ENCODE data around the gene ANK2.

Gene ANK2

DNA sequence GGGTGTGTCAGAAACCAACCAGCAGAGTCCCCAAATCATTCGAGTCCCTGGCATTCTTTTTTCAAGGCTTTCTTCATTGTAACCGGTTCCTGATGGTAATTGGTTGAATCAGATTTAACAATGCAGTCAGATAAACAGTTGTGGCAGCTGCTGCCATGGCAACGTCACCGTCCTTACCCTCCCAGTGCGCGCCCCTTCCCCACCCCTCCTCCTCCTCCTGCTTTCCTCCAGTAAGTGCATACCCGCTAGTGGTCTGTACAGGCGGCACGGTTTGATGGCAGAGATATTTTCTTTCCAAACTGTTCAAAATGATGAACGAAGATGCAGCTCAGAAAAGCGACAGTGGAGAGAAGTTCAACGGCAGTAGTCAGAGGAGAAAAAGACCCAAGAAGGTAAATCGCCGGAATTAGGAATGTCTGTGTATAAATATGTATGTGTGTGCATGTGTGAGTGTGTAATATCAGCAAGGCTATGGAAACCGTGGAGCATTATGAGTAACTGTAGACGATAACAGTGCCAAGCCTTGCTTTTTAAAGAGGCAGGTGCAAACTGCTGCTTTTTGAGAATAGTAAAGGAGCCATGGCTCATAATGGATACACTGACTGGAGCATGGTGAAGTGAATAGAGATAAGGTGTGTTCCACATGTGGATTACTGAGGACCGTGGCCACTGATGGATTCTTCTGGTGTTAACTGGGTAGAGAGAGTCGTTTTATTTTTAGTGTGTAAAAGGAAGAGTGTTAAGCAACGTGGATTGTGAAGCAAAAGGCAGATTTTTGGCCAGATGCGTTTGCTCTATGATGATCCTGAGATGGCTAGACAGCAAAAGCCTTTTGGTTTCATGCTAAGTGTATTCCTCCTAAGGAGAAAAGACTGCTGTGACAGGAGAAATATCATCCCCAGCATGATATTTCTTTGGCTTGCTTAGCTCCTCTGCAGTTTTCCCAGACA, at the start of gene ANK2:
TSS of gene ANK2 (plus strand) at position 233 of the 950 bp plus-strand sequence. CDS start at position 309, 76 bp downstream.
- Histone ChIP-seq H3F3A (ENCODE audit: low read depth) (no peaks in the 10 kb centered on the region), H4K20me1 (ENCODE audit: insufficient read depth, low read length, poor library complexity, severe bottlenecking) (no peaks in the 10 kb centered on the region), H3K36me3 (ENCODE audit: insufficient read depth, low read length) (no peaks in the 10 kb centered on the region), H3K9me3 (ENCODE audit: insufficient read depth, low read depth, low read length) (no peaks in the 10 kb centered on the region), H3K4me1 (ENCODE audit: insufficient read depth, low read length, poor library complexity, severe bottlenecking) (peaks cover 26% of the 10 kb centered on the region), H3K9me2 (replicated peaks; ENCODE audit: low read depth, low read length) (no peaks in the 10 kb centered on the region), H3K79me2 (ENCODE audit: insufficient read depth, low read length) (no peaks in the 10 kb centered on the region), H3K4me3 (ENCODE audit: low read length, poor library complexity, severe bottlenecking) (peak within 1 kb of the TSS; percentile 47), H2AFZ (ENCODE audit: low read length) (peak within 1 kb of the TSS; percentile 58), H3K4me2 (ENCODE audit: low read depth, low read length, poor library complexity, severe bottlenecking) (peak within 1 kb of the TSS; percentile 42), H3K27me3 (ENCODE audit: insufficient read depth, low read length, poor library complexity, severe bottlenecking) (no peaks in the 10 kb centered on the region), H3K9ac (ENCODE audit: low read depth, low read length, poor library complexity, severe bottlenecking) (no peak within 1 kb of the TSS)
- TF ChIP-seq, protein P1, sequence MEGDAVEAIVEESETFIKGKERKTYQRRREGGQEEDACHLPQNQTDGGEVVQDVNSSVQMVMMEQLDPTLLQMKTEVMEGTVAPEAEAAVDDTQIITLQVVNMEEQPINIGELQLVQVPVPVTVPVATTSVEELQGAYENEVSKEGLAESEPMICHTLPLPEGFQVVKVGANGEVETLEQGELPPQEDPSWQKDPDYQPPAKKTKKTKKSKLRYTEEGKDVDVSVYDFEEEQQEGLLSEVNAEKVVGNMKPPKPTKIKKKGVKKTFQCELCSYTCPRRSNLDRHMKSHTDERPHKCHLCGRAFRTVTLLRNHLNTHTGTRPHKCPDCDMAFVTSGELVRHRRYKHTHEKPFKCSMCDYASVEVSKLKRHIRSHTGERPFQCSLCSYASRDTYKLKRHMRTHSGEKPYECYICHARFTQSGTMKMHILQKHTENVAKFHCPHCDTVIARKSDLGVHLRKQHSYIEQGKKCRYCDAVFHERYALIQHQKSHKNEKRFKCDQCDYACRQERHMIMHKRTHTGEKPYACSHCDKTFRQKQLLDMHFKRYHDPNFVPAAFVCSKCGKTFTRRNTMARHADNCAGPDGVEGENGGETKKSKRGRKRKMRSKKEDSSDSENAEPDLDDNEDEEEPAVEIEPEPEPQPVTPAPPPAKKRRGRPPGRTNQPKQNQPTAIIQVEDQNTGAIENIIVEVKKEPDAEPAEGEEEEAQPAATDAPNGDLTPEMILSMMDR (conservative IDR thresholded peaks at IDR 0.05; ENCODE audit: low read length) = no peak
- no peak for TF ChIP-seq EZH2phosphoT487 (IDR thresholded peaks at IDR 0.05; ENCODE audit: borderline replicate concordance)

- H3K4me2 ChIP-seq (ENCODE audit: low read depth, low read length, poor library complexity, severe bottlenecking) = no peak overlapping the region
- TF ChIP-seq, protein P1 (conservative IDR thresholded peaks at IDR 0.05; ENCODE audit: low read length) = no peak
- TF ChIP-seq EZH2phosphoT487 (IDR thresholded peaks at IDR 0.05; ENCODE audit: borderline replicate concordance) = no peak
- no peak overlapping the region for H3K4me3 ChIP-seq (ENCODE audit: low read length, poor library complexity, severe bottlenecking)
These were observed 45.6 kb upstream of the ANK2 start for GRCh38 chr4:113003841-113004240.

GRCh38 chr4:113004655-113005054, 44.8 kb upstream of the ANK2 start:
- no peak overlapping the region for H2AFZ ChIP-seq (ENCODE audit: low read length)
- H3K27me3 ChIP-seq (ENCODE audit: insufficient read depth, low read length, poor library complexity, severe bottlenecking) = no peaks in the 10 kb centered on the region
- H3K4me3 ChIP-seq (ENCODE audit: low read length, poor library complexity, severe bottlenecking) = no peak overlapping the region
- no peaks in the 10 kb centered on the region for H3K79me2 ChIP-seq (ENCODE audit: insufficient read depth, low read length)
- H3K4me2 ChIP-seq (ENCODE audit: low read depth, low read length, poor library complexity, severe bottlenecking) = no peak overlapping the region
- no peaks in the 10 kb centered on the region for H3F3A ChIP-seq (ENCODE audit: low read depth)
- TF ChIP-seq, protein P1 (conservative IDR thresholded peaks at IDR 0.05; ENCODE audit: low read length) = no peak
- TF ChIP-seq EZH2phosphoT487 (IDR thresholded peaks at IDR 0.05; ENCODE audit: borderline replicate concordance) = no peak
- H3K36me3 ChIP-seq (ENCODE audit: insufficient read depth, low read length) = no peaks in the 10 kb centered on the region
- H4K20me1 ChIP-seq (ENCODE audit: insufficient read depth, low read length, poor library complexity, severe bottlenecking) = no peaks in the 10 kb centered on the region
- no peak overlapping the region for H3K9ac ChIP-seq (ENCODE audit: low read depth, low read length, poor library complexity, severe bottlenecking)
- H3K4me1 ChIP-seq (ENCODE audit: insufficient read depth, low read length, poor library complexity, severe bottlenecking) = no peaks in the 10 kb centered on the region
- no peaks in the 10 kb centered on the region for H3K9me2 ChIP-seq (replicated peaks; ENCODE audit: low read depth, low read length)
- H3K9me3 ChIP-seq (ENCODE audit: insufficient read depth, low read depth, low read length) = no peaks in the 10 kb centered on the region

More at GRCh38 chr4:113003841-113004240, 45.6 kb upstream of the ANK2 start:
- Histone ChIP-seq H3K27me3 (ENCODE audit: insufficient read depth, low read length, poor library complexity, severe bottlenecking) (no peaks in the 10 kb centered on the region), H4K20me1 (ENCODE audit: insufficient read depth, low read length, poor library complexity, severe bottlenecking) (no peaks in the 10 kb centered on the region), H3K9ac (ENCODE audit: low read depth, low read length, poor library complexity, severe bottlenecking) (no peak overlapping the region), H3K9me2 (replicated peaks; ENCODE audit: low read depth, low read length) (no peaks in the 10 kb centered on the region), H3F3A (ENCODE audit: low read depth) (no peaks in the 10 kb centered on the region), H3K79me2 (ENCODE audit: insufficient read depth, low read length) (no peaks in the 10 kb centered on the region), H2AFZ (ENCODE audit: low read length) (no peak overlapping the region), H3K36me3 (ENCODE audit: insufficient read depth, low read length) (no peaks in the 10 kb centered on the region), H3K4me1 (ENCODE audit: insufficient read depth, low read length, poor library complexity, severe bottlenecking) (no peaks in the 10 kb centered on the region), H3K9me3 (ENCODE audit: insufficient read depth, low read depth, low read length) (no peaks in the 10 kb centered on the region)

All from Loucy (cell line).